Heart left ventricle (tissue), 13 donors: ENCODE data around the gene VAV1.
"Not testable (repeated sequence)": the region's sequence is repeated elsewhere in the genome, so short reads cannot be mapped to it uniquely, and the experiment has no call there.

Source experiments
- POLR2A ChIP-seq, 2 donors: fragments of 450-650 bp; IDR thresholded peaks; one replicate each; pipeline ENCODE4 v1.6.1; 2017; ENCODE audit warnings: antibody characterized with exemption in 2 of 2, mild to moderate bottlenecking in 2 of 2, moderate library complexity in 2 of 2
- TF ChIP-seq, protein P1 (sequence below), 12 donors: fragments of 200-600 bp; sonication (generic) in 4 of 12; IDR thresholded peaks; one replicate each; pipeline versions ENCODE4 v1.5.0 to v1.8.0; 2018 to 2022; ENCODE audit warnings: antibody characterized with exemption in 12 of 12, mild to moderate bottlenecking in 5 of 12
- donor health status: ischemic (EF 13 %, LVEDD 7.1; RV severe dilation, severe dysfunction).
- donor health status: DM: no; HTN: yes; CAD: no.
- donor health status: DM: no; HTN: no; CAD: no.
- donor health status: ischemic (EF 25% LVEDD 6.9; RV normal size, moderate dysfunction).
- donor health status: ischemic (EF 25% LVEDD 5.7; RV mildly dilated, moderate dysfunction).
- donor health status: ischemic (EF 35%, LVEDD 5.7; RV mildly dilated, moderate dysfunction).
- donor health status: nonischemic (EF 11% LVEDD 7.7; RV severe dilation, severe dysfunction).
- donor health status: DM: yes; HTN: yes; CAD: no.
- donor health status: PGD.
- donor health status: ischemic (EF 29% LVEDD 5.4; RV normal size, mild dysfunction).
- donor health status: nonischemic (EF 23%, LVEDD 6.1; RV moderate dilation, normal function).

DNA sequence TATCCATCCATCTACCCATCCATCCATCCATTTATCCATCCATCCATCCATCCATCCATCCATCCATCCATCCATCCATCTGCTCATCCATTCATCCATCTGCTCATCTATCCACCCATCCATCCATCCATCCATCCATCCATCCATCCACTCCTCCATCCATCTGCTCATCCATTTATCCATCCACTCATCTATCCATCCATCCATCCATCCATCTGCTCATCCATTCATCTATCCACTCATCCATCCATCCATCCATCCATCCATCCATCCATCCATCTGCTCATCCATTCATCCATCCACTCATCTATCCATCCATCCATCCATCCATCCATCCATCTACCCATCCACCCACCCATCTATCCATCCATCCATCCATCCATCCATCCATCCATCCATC lies 3.5 kb downstream of the VAV1 start:
- TF ChIP-seq, protein P1, sequence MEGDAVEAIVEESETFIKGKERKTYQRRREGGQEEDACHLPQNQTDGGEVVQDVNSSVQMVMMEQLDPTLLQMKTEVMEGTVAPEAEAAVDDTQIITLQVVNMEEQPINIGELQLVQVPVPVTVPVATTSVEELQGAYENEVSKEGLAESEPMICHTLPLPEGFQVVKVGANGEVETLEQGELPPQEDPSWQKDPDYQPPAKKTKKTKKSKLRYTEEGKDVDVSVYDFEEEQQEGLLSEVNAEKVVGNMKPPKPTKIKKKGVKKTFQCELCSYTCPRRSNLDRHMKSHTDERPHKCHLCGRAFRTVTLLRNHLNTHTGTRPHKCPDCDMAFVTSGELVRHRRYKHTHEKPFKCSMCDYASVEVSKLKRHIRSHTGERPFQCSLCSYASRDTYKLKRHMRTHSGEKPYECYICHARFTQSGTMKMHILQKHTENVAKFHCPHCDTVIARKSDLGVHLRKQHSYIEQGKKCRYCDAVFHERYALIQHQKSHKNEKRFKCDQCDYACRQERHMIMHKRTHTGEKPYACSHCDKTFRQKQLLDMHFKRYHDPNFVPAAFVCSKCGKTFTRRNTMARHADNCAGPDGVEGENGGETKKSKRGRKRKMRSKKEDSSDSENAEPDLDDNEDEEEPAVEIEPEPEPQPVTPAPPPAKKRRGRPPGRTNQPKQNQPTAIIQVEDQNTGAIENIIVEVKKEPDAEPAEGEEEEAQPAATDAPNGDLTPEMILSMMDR (IDR thresholded peaks at IDR 0.05): not testable (repeated sequence)
- TF ChIP-seq POLR2A (IDR thresholded peaks at IDR 0.05): not testable (repeated sequence)
